HTERT RPE-1 (cell line): ENCODE measurements around the gene MEAK7.

Source experiments
- in situ Hi-C: fragments of 300-500 bp; cut with MboI; formaldehyde crosslinking; loops from 4 replicates; pipeline ENCODE4 v1.14.3; 2020; ENCODE audit warnings: low sequenced_read_pairs

Gene MEAK7

DNA sequence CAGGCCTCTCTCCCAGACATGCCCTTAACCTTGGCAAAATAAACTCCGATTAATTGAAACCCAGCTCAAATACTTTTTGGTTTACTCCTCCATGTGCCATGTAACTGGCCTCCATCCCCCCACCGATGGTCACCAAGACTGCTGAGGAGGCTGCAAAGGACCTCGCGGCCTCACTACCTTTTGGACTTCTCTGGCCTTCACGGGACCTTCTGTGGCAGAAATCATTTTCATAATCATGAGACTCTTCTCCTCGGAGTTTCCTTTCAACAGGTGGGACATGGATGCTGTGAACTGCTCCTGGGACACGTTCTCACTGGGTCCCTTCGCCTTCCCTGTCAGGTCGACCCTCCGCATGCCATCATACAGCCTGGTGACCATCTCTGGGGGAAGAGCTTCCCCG lies 9.0 kb downstream of the MEAK7 start:
- in situ Hi-C loops: no loop called here

DNA sequence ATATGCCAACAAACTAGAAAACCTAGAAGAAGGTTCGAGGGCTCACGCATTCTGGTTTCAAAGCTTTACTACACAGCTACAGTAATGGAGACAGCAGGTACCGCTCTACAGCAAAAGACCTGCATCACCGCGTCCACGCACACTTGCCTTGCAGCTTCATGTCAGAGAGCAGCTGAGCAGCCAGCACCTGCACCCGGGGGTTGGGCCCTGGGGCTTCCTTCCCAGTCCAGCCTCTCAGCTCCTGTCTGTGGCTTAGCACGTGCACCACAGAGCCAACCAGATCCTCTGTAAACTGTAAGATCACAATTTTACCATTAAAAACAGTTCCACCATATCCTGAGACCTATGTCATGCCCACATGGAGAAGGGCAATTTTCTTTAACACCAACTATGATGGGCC lies 15.3 kb downstream of the MEAK7 start:
- in situ Hi-C loops: no loop called here

DNA sequence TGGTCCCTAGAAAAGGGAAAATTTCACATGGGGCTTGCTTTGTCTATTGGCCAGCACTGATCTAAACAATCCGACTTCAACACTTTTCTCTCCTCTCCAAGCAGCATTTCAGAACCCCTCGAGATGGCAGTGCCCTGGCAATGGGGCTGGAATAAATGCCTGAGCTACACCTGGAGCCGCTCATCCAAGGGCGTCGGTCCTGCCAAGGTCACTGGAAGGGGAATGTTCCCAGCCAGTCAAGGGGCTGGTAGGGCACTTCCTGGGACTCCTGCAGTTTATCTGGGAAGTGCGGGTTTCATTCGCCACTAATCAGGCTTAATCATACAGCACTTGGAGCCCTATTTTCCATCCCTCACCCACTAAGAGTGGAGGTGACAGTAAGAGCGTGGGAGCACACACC lies 17.1 kb downstream of the MEAK7 start:
- in situ Hi-C loops: no loop called here

DNA sequence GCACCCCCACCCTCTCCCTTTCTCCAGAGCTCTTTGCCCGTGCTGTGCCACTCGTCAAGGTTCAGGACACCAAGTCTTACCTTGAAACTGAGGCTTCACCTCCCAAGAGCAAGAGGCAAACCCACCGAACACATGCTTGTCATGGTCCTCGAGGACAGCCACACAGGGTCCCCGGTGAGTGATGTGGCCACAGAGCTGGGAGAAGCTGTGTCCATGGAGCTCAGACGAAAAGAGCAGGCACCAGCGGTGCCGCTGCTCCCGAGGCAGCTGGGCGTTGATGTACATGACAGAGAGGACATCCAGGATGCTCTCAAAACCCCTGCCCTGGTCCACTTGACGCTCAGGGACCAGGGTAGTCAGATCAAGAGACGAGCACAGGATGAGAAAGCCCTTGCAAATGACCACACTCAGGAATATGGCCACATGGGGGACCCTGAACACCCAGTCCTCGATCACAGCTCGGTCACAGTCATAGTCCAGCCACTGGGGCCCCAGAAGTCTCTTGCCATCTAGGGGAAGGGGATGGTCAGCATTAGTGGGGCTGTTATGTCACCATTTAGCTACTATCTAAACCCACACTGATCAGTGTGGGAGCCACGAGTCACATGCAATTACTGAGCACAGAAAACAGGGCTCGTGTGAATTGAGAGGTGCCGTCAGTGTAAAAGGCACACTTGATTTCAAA lies 17.8 kb downstream of the MEAK7 start:
- in situ Hi-C loops: no loop called here

DNA sequence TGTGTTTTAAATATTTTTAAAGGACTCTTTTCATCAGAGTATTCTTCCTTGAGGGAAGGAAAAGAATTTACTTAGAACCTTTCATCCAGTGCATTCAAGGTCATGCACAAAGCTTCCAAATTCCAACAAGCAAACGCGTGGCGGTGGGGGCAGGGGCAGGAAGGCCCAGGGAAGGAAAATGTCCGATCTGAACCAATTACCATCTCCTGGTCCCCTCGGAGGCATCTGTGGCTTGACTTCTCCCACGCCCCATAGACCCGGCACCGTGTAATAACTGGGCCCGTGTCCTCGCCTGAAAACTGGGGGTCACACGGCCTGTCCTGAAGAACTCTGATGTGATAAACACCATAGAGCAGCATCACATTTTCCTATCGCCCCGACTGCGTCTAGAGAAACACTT lies 18.3 kb downstream of the MEAK7 start:
- in situ Hi-C loops: no loop called here

DNA sequence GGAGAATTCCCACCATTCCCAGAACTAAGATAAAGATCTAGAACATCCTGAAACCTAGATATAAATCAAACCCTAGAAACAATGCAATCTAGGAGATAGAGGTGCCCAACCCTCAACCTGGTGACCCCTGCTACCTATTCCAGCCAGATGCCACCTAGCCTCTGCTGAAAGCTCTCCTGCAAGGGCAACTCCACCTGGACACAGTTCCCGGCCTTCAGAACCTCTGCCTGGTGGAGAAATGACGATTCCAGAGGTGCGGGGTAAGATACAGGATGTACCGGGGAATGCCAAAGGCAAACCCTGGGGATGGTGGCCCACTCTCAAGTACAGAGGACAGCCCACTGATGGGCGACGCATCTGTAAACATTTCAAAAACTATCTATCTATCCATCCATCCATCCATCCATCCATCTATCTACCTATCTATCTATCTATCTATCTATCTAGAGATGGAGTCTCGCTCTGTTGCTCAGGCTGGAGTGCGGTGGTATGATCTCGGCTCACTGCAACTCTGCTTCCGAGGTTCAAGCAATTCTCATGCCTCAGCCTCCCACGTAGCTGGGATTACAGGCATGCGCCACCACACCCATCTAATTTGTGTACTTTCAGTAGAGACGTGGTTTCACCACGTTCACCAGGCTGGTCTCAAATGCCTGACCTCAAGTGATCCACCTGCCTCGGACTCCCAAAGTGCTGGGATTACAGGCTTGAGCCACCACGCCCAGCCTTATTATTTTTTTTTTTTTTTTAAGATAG lies 19.0 kb downstream of the MEAK7 start:
- in situ Hi-C loops: no loop called here

DNA sequence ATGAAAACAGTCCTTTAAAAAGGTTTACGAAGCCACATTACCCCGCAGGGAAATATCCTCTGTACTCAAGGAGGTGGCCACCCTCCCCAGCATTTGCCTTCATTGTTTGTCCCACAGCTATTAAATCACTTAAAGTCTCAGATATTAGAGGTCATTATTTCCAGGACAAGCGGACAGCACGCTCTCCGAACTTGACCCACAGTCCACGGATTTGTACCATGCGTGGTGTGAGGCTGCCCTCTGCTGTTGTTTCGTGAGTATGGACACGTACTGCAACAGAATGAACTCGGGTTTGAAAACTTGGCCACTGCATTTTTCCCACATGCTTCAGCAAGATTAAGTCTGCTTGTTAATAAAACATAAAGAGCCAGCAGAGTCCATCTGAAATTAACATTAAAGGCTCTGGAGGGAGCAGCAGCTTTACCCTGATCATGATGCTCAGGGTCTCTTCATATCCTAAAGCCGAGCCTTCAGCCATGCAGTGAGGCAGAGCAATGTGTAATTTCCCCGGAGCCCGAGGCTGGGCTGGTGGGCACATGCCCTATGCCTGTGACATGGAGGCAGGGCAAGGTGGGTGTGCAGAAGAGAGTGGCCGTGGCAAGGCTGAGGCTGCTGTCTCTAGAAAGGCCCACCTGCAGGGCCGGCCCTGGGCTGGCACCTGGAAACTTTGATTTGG lies 19.7 kb downstream of the MEAK7 start:
- in situ Hi-C loops: no loop called here

DNA sequence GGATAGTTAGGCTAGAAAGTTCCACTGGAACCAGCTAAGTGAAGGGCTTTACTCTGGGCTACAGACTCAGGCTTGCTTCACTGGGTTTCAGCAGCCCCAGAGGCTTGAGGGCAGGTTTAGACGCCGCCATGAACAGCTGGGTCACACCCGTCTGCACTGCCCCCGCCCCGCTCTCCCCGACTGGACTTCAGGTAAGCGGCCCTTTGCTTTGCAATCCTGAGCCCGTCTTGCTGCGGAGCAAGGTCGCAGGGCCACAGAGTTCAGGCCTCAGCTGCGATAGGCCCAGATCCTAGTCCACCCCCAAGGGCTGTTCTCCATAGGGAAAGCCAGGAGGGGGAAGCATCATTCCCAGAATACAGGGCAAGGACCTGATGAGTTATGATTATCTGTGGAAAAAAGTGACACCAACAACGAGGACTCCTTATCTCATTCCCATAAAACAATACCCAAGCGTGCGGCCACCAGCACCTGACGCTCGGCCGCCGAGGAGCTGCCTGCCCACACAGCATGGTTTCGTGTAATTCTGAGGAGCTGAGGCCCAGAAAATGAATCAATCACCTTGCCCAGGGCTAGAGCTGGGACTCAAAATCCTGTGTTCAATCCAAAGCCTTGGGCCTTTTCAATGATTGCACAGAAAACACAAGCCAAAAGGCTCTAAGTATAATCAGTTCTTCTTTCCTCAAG lies 20.4 kb downstream of the MEAK7 start:
- in situ Hi-C loops: no loop called here

DNA sequence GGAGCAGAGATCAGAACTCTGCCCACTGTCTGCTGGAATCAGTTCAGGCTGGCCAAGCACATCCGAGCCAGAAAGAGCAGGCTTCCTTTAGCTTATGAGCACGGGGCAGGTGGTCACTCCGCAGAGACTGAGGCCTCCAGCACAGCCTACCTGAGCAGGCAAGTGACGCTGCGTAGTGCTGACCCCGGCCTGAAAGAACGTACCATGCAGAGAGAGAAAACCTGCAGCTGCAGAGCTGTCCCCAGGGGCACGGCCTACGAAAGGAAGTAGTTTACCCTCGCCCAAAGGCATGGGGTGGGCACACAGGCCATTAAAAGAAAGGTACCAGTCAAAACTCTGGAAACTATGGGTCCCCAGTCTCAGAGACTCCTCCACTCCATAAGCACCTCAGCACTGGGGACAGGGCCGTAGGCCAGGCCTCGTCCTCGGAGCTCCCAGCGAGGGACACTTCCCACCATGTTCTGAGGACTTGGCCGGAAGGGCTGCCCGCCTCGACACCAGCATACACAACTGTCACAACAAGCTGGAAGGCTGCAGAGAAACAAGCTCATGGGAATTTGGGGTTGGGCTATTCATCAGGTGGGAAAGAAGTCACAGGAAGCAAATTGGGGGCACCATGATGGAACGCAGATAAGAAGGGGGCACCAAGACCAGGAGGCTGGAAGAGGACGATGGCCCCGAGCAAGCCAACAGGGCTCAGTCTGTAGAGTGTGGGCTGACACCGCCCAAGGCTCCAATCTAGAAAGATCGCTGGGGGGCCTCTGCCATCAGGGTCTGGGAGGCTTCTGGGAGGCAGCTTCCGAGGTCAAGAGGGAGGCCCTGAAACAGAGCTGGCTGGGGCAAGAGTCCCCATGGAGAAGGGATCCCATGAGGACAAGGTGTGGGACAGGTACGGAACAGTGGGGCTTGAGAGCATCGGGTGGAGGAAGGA lies 21.2 kb downstream of the MEAK7 start:
- in situ Hi-C loops: no loop called here

DNA sequence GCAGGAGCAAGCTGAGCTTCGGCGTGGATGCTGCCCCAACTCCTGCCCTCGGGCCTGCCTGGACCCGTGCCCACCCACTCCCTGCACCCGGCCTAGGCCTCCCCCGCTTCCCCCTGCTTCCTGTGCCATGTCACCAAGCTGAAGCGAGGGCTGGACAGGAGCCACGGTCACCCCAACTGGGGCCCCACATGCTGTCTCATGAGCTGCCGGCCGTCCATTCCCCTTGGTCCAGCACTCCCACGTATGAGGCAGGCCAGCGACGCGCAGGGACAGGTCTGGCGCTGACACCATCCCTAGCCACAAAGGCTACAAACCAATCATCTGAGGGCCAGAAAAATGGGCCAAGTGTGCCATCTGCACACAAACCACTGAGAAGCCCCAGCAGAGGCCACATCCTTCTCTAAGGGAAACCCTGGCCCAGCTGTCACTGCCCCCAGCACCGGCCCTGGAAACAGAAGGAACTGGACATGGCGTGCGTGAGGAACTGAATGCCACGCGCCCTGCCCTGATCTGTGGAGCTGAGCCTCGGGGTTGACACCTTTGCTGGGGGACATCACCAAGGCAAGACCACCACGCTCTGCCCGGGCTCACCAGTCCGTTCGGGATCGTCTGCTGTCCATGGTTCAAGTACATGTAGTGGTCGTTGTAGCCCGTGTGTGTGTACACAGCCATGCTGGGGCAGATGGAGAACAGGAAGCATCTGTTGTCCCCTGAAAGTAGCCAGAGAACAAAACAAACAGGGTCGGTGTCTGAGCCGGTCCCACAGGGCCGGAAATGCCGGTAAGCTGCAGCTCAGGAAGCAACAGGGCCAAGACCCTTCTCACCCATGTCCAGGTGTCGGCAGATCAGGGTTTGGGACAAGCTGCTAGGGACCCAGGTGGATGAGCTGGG lies 22.2 kb downstream of the MEAK7 start:
- in situ Hi-C loops: no loop called here

DNA sequence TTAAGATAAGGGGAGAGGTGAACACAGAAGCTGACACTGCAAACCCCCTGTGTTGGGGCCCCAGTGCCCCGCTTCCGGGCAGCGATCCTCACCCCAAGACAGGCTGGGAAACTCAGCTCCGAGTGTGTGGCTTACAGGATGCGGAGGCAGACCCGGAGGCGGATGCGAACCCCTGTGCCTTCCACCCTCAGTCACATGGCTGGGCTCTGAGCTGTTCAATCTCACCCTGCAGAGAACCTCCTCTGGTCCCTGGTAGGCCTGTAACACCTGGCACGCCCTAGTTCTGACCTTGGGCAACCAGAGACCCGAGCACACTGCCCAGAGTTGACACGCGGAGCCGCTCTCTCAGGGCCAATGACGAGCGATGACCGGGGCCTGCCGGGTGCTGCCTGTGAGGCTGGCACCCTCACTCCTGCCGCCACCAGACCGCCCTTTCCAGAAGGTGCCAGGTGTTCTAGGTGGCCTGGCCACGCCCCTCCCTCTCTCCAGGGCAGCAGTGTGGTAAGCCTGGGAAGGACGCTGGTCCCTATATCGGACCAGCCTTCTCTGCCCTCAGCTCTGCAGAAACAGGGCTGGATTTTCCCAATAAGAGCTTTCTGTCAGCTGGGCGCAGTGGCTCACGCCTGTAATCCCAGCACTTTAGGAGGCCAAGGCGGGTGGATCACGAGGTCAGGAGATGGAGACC lies 23.3 kb downstream of the MEAK7 start:
- in situ Hi-C loops: no loop called here

DNA sequence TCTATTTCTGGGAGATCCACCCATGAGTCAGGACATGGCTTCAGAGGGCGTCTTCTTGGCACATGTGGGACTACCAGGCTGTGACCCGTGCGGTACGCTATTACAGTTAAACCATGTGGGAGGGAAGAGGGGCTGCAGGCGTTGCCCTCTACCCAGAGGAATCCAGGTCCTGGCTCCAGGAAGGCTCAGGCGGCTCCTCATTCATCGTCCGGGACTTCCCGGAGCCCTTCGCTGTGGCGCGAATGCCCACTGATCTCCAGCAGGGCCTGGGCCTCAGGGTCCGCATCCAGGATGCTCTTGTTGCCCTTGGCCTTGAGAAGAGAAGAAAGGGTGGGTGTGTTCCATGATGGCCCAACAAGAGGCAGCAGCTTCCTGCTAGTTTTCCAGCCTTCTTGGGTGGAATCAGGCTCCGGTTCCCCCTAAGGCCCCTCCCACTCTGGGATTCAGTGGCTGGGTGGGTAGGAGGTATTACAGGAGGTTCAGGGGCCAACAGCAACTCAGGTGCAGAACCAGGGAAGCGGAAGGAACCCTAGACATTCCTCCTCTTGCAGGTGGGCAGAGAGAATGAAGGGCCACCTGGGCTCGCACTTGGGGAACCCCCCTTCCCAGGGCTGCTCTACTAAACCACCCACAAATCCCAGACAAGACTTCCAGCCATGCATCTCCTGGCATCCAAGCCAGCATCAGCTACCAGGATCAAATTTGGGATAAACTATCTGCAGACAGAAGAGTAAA lies 24.6 kb downstream of the MEAK7 start:
- in situ Hi-C loops: no loop called here

DNA sequence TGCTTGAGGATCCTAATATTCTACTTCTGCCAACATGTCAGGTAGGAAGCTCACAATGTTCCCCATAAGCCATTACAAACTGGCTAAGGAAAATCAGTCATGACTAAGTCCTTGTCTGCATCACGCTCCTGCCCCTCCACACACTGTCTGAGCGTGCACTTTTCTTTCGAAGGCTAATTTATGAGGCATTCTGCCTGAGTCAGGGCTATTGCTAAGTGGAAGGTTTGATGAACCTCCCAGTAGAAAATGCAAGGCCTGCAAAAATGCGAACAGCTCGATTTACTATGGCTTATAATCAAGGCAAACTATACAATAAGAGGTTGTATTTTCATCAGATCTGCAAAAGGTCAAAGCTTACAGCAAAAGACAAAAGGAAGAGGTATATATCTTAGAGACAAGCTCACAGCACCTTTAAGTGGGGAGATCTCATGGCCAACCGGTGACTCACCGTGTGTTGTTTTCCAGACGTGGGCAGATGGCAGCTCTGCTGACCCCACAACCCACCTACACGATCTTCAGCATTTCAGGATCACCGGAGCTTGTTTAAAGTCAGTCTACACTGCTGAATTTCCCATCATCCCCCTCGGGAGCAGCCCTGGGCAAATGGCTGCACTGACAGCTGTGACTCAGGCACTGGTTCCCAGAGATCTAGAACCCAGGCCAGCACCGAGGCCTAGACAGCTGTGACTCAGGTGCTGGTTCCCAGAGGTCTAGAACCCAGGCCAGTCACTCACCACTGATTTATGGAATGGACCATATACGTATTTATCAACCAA lies 26.1 kb downstream of the MEAK7 start:
- in situ Hi-C loops: no loop called here

DNA sequence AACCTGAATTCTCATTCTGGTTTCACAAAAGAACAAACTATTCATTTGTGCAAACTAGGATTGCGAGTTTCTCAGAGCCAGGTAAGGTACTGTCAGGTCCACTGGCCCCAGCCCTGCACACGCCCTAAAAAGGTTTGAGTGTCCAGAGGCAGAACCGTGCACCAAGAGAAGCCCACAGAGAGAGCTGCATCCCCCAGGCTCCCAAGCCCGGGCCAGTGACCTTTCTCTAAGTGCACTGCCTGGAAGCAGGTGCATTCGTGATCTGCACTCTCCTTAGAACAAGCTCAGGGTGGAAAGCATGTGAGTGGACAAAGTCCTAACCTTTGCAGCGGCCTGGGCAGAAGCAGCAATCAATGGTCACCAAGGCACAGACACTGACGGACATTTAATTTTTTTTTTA lies 26.8 kb downstream of the MEAK7 start:
- in situ Hi-C loops: no loop called here

DNA sequence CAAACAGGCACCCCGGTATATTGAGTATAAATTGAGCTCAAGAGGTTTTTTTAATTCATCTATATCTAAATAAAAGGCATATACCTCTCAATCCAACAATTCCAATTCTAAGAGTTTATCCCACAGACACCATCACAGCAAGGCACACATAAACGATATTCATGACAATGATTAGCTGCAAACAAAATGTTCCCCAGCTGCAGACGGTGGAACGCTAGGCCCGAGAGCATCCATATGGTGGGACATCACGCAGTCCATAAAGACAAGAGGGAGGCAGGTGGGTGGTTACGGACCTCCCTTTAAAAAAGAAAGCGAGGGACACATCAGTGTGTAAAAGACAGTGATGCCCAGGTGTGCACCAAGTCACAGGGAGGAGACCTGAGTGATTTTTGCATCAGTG lies 28.1 kb downstream of the MEAK7 start:
- in situ Hi-C loops: no loop called here

DNA sequence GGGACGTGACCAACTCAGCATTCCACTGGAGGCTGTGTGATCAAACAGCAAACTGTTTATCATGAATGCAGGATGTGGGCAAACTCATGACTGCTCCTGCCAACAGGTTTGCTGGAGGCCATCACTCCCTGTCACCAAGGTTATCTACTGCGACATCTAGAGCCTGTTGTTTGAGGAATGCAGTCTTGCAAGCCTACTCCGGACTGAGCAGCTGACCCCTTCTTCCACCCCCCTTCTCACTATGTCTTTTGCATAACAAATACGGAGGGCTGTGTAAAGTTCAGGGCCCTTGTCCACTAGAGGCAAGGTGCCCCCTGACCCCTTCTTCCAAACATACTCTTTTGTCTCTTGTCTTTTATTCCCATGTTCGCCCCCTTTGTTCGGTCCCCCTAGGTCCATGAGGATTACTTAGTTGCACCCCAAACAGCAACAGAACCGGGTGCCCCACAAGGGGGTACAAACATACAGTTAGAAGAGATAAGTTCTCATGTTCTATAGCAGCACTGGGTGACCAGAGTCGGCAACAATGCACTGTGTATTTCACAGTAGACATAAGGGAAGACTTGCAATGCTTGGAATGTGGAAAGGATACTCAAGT lies 28.7 kb downstream of the MEAK7 start:
- in situ Hi-C loops: no loop called here

DNA sequence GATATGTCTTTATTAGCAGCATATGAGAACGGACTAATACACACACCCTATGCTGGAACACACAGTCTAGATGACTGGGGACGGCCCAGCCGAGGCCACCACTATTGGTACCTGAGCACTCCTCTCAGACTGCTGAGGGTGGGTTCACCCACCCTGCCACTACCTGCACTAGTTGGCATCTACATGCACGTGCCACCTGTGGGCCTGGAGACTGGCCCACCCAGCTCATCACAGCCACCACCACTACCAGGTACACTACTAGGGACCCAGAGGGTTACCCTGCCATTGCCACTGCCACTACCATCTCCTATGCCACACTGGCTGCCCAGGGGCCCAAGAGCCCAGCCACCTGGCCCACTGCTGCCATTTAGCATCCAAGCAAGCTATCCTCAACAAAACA lies 32.5 kb downstream of the MEAK7 start:
- in situ Hi-C loops: no loop called here
